Measurements from ENCODE around the gene HMGA1.
A peak's percentile ranks its signal among the peaks of the same experiment; 100 is the strongest.
"Not testable (repeated sequence)": the region's sequence is repeated elsewhere in the genome, so short reads cannot be mapped to it uniquely, and the experiment has no call there.

Gene HMGA1

GRCh38 chr6:34241351-34242215 lies 4.9 kb downstream of the HMGA1 start:
- no peak for DNase-seq

GRCh38 chr6:34242252-34243130 lies 5.8 kb downstream of the HMGA1 start:
- no peak for DNase-seq

- DNase-seq: no peak
These were observed 6.6 kb downstream of the HMGA1 start for GRCh38 chr6:34243131-34243771.

GRCh38 chr6:34243901-34244884 lies 7.5 kb downstream of the HMGA1 start:
- DNase-seq: peak; percentile 72

GRCh38 chr6:34245032-34245760 lies 8.5 kb downstream of the HMGA1 start:
- DNase-seq: not testable (repeated sequence)

- not testable (repeated sequence) for DNase-seq
These were observed 9.1 kb downstream of the HMGA1 start for GRCh38 chr6:34245761-34246140.

GRCh38 chr6:34246249-34246562 lies 9.5 kb downstream of the HMGA1 start:
- DNase-seq: no peak

GRCh38 chr6:34246563-34247391 lies 10.1 kb downstream of the HMGA1 start:
- peak; percentile 61 for DNase-seq

GRCh38 chr6:34247481-34248197 lies 11.0 kb downstream of the HMGA1 start:
- no peak for DNase-seq

- peak; percentile 43 for DNase-seq
These were observed 11.6 kb downstream of the HMGA1 start for GRCh38 chr6:34248198-34248726.

- peak; percentile 95 for DNase-seq
These were observed 12.2 kb downstream of the HMGA1 start, which contains the start of gene SMIM29 for GRCh38 chr6:34248727-34249468. TSS of gene SMIM29 (minus strand) at chr6:34249006. CDS start at chr6:34247791, 1,215 bp downstream.

- DNase-seq: no peak
These were observed 13.0 kb downstream of the HMGA1 start for GRCh38 chr6:34249469-34250261.

- DNase-seq: not testable (repeated sequence)
These were observed 15.7 kb downstream of the HMGA1 start for GRCh38 chr6:34252395-34252794.

GRCh38 chr6:34259529-34260069 lies 22.9 kb downstream of the HMGA1 start:
- no peak for DNase-seq

GRCh38 chr6:34260576-34261267 lies 24.0 kb downstream of the HMGA1 start:
- no peak for DNase-seq

GRCh38 chr6:34263484-34263883 lies 26.8 kb downstream of the HMGA1 start:
- not testable (repeated sequence) for DNase-seq

- DNase-seq: no peak
These were observed 31.1 kb downstream of the HMGA1 start for GRCh38 chr6:34267746-34268145.
